RWPE2 (cell line): Measurements from ENCODE around the gene SYT6.
"Not testable (repeated sequence)": the region's sequence is repeated elsewhere in the genome, so short reads cannot be mapped to it uniquely, and the experiment has no call there.

Experiments
- ATAC-seq: fragments of 200-7000 bp; cut with Tn5 transposase; 3 replicates; pipeline ENCODE4 v1.9.1; 2021; ENCODE audit warnings: low read depth
- DNase-seq: peaks from one replicate; pipeline ENCODE4 v3.0.0-alpha.2; 2020; ENCODE audit warnings: low spot score
- H3K27ac ChIP-seq: fragments of 450-650 bp; 2 replicates; pipeline ENCODE4 v1.5.1; 2017; ENCODE audit warnings: mild to moderate bottlenecking; ENCODE audit not compliant: poor library complexity, severe bottlenecking
- H3K27me3 ChIP-seq: fragments of 250-450 bp; sonication (Bioruptor Pico); 2 replicates; pipeline ENCODE4 v1.5.1; 2021; ENCODE audit warnings: mild to moderate bottlenecking, moderate library complexity; ENCODE audit not compliant: insufficient read depth, poor library complexity, severe bottlenecking
- H3K36me3 ChIP-seq: fragments of 250-450 bp; sonication (Bioruptor Pico); 2 replicates; pipeline ENCODE4 v1.5.1; 2020; ENCODE audit warnings: low read depth, mild to moderate bottlenecking, moderate library complexity
- H3K4me1 ChIP-seq: fragments of 250-450 bp; sonication (Bioruptor Pico); 2 replicates; pipeline ENCODE4 v1.5.1; 2021; ENCODE audit warnings: mild to moderate bottlenecking, moderate library complexity; ENCODE audit not compliant: insufficient read depth, poor library complexity, severe bottlenecking
- H3K4me3 ChIP-seq: fragments of 250-450 bp; sonication (Bioruptor Pico); 2 replicates; pipeline ENCODE4 v1.5.1; 2021; ENCODE audit warnings: mild to moderate bottlenecking, moderate library complexity; ENCODE audit not compliant: severe bottlenecking
- H3K9me3 ChIP-seq: fragments of 250-450 bp; sonication (Bioruptor Pico); 2 replicates; pipeline ENCODE4 v1.5.1; 2021; ENCODE audit warnings: mild to moderate bottlenecking, moderate library complexity; ENCODE audit not compliant: severe bottlenecking
- CTCF ChIP-seq: fragments of 450-650 bp; IDR thresholded peaks from one replicate; pipeline ENCODE4 v1.5.1; 2017; ENCODE audit warnings: mild to moderate bottlenecking, moderate library complexity; ENCODE audit not compliant: poor library complexity, severe bottlenecking

The SYT6 gene

GRCh38 chr1:114072246-114072645, 81.4 kb downstream of the SYT6 start:
- H3K27ac ChIP-seq, result no peak overlapping the region
- H3K27me3 ChIP-seq, result no peaks in the 10 kb centered on the region
- DNase-seq, result no peak

GRCh38 chr1:114069762-114070161, 83.9 kb downstream of the SYT6 start:
- ATAC-seq, H3K4me1 ChIP-seq, DNase-seq, H3K9me3 ChIP-seq, H3K36me3 ChIP-seq, H3K27ac ChIP-seq, H3K4me3 ChIP-seq, H3K27me3 ChIP-seq: not testable (repeated sequence)

More at GRCh38 chr1:114072246-114072645, 81.4 kb downstream of the SYT6 start:
- no peaks in the 10 kb centered on the region for H3K4me1 ChIP-seq
- ATAC-seq, result no peak
- no peaks in the 10 kb centered on the region for H3K36me3 ChIP-seq
- no peak for TF ChIP-seq CTCF
- no peaks in the 10 kb centered on the region for H3K9me3 ChIP-seq
- H3K4me3 ChIP-seq, result no peak overlapping the region

- not testable (repeated sequence) for H3K27me3 ChIP-seq, H3K9me3 ChIP-seq, DNase-seq, H3K4me3 ChIP-seq, H3K4me1 ChIP-seq, ATAC-seq, H3K27ac ChIP-seq, H3K36me3 ChIP-seq
Measured at GRCh38 chr1:114068684-114069083, 85.0 kb downstream of the SYT6 start.

- not testable (repeated sequence) for DNase-seq, H3K36me3 ChIP-seq, H3K4me3 ChIP-seq, ATAC-seq, H3K9me3 ChIP-seq, H3K27ac ChIP-seq, H3K4me1 ChIP-seq, H3K27me3 ChIP-seq
Measured at GRCh38 chr1:114065671-114066070, 88.0 kb downstream of the SYT6 start.

GRCh38 chr1:114063544-114063943, 90.1 kb downstream of the SYT6 start:
- Histone ChIP-seq H3K4me3 (no peak overlapping the region), H3K4me1 (no peaks in the 10 kb centered on the region), H3K27me3 (no peaks in the 10 kb centered on the region), H3K9me3 (no peaks in the 10 kb centered on the region), H3K36me3 (no peaks in the 10 kb centered on the region), H3K27ac (no peak overlapping the region)
- no peak for ATAC-seq
- no peak for TF ChIP-seq CTCF
- DNase-seq, result no peak

- Histone ChIP-seq H3K4me1 (no peaks in the 10 kb centered on the region), H3K27me3 (no peaks in the 10 kb centered on the region), H3K27ac (no peak overlapping the region), H3K9me3 (no peaks in the 10 kb centered on the region), H3K4me3 (no peak overlapping the region), H3K36me3 (no peaks in the 10 kb centered on the region)
- ATAC-seq (no peak), DNase-seq (no peak)
- no peak for TF ChIP-seq CTCF
Measured at GRCh38 chr1:114062477-114063099, 91.1 kb downstream of the SYT6 start.
